ENCODE results near the gene MRPS9.

The MRPS9 gene

DNA sequence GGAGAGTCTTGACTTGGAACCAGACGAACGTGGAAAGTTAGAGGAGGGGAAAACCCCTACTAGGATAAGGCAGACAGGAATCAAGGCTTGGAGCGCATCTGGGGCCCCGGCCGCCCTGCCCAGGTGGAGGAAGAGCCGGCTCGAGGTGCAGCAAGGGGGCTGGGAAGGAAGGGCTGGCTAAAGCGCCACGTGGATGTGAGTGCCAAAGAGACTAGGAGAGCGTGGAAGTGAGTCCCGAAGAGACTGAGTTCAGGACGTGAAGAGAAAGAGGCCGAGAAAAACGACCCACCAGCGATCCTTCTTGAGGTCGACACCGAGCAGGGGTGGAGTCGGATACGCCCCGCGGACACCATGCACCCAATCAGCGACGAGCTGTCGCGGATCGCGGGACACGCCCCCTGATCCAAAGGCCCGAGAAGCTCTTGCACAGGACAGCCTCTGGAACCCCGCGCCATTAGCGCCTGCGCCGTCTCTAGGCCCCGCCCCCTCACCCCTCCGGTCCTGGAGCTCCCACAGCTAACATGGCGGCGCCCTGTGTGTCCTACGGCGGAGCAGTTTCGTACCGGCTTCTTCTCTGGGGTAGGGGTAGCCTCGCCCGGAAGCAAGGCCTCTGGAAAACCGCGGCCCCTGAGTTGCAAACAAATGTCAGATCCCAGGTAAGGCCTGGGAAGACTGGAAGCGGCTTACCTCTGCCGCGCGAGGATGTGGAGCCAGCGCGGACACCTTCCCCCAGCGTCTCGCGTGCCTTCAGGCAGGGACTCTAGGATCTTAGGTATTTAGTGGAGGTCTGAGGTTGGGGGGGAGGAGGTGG, at the start of gene MRPS9:
Gene MRPS9 (plus strand): TSS at position 498 of the 811 bp plus-strand sequence. CDS start 24 bp downstream, at position 522.
- Mint-ChIP-seq H3K4me3 (peak within 1 kb of the TSS; percentile 93), H3K9me3 (no peaks in the 10 kb centered on the region), H3K27ac (peak within 1 kb of the TSS; percentile 93), H3K4me1 (peaks cover 30% of the 10 kb centered on the region), H3K36me3 (no peaks in the 10 kb centered on the region)
- DNase-seq (ENCODE audit: low spot score in 2 of 2), result peak; percentile 87 to 97
- ATAC-seq, result peak; percentile 99

DNA sequence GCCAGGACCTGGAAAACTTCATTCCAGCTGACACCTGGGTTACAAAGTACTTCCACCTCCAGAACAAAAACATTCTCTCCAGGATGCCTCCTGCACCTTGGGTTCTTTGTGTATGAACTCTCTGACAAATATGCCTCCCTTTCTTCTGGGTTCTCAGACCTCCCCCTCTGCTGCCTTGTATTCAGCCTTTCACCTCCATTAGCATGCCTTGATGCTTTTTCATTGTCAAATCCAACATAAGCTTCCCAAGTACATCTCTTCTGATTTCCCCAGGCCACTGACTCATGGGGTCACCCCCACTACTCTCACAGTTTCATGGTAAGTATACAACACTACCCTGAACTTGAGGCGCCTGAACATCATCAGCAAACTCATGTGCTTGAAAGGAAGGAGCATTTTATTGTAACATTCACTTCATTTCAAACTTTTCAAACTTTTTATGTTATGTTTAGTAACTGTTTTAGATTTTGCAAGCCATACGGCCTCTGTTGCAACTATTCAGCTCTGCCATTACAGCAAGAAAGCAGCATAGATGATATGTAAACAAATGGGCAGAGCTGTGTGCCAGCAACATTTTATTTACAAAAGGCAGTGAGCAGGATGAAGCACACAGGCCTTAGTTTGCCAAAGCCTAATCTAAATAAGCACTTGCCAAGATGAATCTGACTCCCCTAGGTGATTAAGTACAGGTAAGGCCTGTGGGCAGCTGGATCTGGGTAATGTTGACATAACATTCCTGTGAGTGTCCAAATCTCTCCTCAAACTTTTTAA, 32.5 kb upstream of the MRPS9 start:
- Mint-ChIP-seq H3K9me3 (no peaks in the 10 kb centered on the region), H3K4me3 (no peak overlapping the region), H3K27ac (no peak overlapping the region), H3K36me3 (no peaks in the 10 kb centered on the region), H3K4me1 (no peaks in the 10 kb centered on the region)
- ATAC-seq (no peak), DNase-seq (ENCODE audit: low spot score in 2 of 2) (no peak)

DNA sequence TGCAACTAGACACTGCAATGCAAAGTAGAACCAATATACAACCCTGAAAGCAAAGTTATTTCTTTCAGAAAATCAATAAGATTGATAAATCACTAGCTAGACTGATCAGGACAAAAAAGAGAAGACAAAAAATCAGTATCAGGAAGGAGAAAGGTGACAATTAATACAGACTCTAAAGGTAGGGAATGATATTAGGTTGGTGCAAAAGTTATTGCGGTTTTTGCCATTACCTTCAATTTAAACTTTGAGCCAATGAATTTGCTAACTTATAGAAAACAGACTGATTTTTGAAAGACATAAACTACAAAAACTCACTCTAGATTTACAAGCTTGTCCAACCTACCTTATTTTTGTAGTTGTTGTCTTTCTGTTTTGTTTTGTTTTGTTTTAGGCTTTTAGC, 30.5 kb upstream of the MRPS9 start:
- no peaks in the 10 kb centered on the region for H3K9me3 Mint-ChIP-seq
- H3K4me3 Mint-ChIP-seq, result no peak overlapping the region
- DNase-seq (ENCODE audit: low spot score in 2 of 2) (no peak), ATAC-seq (no peak)
- no peak overlapping the region for H3K27ac Mint-ChIP-seq
- no peaks in the 10 kb centered on the region for H3K4me1 Mint-ChIP-seq
- no peaks in the 10 kb centered on the region for H3K36me3 Mint-ChIP-seq

DNA sequence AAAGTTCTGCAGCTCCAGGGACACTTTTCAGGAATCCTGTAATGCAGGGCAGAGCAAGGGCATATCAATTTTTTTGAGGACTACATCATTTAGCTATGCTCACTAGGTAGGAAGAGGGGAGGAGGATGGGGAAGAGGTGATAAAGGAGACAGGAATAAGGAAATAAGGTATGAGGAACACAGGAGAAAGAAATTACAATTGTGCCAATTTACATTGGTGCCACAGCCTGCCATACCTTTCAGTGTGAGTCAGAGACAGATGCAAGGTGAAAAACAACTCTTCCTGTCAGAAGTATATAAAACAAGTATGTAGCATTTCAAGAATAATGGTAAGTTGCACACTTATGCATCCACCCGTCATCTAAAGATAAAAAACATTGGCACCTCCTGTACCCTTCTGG, 5.4 kb upstream of the MRPS9 start:
- Mint-ChIP-seq H3K9me3 (no peaks in the 10 kb centered on the region), H3K4me3 (no peak overlapping the region), H3K27ac (no peak overlapping the region), H3K36me3 (no peaks in the 10 kb centered on the region), H3K4me1 (peaks cover 7% of the 10 kb centered on the region)
- DNase-seq (ENCODE audit: low spot score in 2 of 2), result no peak
- no peak for ATAC-seq

DNA sequence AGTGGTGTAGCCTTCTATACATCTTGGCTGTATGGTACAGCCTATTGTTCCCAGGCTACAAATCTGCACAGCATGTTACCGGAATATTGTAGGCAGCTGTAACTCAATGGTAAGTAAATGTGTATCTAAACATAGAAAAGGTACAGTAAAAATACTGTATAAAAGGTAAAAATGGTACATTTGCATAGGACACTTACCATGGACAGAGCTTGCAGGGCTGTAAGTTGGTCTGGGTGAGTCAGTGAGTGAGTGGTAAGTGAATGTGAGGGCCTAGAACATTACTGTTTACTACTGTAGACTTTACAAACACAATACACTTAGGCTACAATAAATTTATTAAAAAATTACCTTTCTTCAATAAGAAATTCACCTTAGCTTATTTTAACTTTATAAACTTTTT, 3.7 kb upstream of the MRPS9 start:
- H3K27ac Mint-ChIP-seq, result no peak overlapping the region
- H3K4me3 Mint-ChIP-seq, result no peak overlapping the region
- H3K9me3 Mint-ChIP-seq, result no peaks in the 10 kb centered on the region
- DNase-seq (ENCODE audit: low spot score in 2 of 2) (no peak), ATAC-seq (no peak)
- H3K4me1 Mint-ChIP-seq, result peaks cover 18% of the 10 kb centered on the region
- H3K36me3 Mint-ChIP-seq, result no peaks in the 10 kb centered on the region

DNA sequence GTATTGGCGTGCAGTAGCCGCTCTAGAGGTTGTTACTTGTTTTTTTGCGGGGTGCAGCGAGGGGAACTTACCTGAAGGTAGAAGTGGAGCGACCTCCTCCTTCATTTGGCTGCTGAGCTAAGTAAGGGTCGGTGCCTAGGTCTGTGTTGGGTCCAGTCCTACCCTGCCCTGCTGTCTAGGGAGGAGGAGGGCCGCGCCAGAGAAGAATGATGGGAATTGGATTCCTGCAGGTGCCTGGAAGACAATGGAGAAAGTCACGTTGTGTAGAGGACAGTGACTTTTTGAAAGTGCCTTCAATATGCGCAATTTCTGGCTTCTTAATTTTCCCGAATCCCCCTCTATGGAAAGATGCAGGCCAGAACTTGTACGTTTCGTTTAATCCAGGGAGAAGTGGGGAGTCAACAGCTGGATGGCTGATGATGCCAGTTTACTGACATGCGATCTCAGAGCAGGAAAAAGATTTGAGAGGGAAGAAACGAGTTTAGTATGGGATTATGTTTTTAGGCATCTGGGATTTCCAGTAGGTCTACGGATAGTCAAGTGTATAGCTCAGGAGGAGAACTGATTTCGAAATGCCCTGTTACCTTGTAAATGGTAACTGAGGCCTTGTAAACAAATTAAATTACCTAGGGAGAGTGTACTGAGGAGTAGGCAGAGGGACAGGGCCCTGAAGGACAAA, 653 bp downstream of the MRPS9 start:
- Mint-ChIP-seq H3K27ac (peak overlapping the region; percentile 93), H3K4me3 (peak overlapping the region; percentile 93), H3K36me3 (no peaks in the 10 kb centered on the region), H3K4me1 (peaks cover 30% of the 10 kb centered on the region), H3K9me3 (no peaks in the 10 kb centered on the region)
- peak; percentile 5 for ATAC-seq
- peak in 1 of 2 donors; percentile 2 for DNase-seq (ENCODE audit: low spot score in 2 of 2)

DNA sequence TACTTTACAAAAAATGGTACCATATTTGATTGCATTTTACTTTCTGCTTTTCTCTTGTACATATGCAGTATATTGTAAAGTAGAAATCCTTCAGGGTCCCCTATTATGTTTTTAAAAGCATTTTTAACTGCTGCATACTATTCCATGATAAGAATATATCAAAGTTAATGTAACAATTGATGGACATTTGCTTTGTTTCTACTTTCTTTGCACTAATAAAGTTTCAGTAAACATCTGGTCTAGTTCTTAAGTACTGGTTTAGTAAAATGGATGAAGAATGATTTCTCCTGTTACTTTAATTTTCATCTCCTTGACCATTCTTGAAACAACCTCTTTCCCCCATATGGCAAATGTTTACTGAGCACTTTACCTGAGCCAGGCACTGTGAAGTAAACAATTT, 1.7 kb downstream of the MRPS9 start:
- peaks cover 30% of the 10 kb centered on the region for H3K4me1 Mint-ChIP-seq
- DNase-seq (ENCODE audit: low spot score in 2 of 2), result no peak
- no peak overlapping the region for H3K27ac Mint-ChIP-seq
- ATAC-seq, result no peak
- no peaks in the 10 kb centered on the region for H3K9me3 Mint-ChIP-seq
- peak overlapping the region; percentile 93 for H3K4me3 Mint-ChIP-seq
- H3K36me3 Mint-ChIP-seq, result no peaks in the 10 kb centered on the region

DNA sequence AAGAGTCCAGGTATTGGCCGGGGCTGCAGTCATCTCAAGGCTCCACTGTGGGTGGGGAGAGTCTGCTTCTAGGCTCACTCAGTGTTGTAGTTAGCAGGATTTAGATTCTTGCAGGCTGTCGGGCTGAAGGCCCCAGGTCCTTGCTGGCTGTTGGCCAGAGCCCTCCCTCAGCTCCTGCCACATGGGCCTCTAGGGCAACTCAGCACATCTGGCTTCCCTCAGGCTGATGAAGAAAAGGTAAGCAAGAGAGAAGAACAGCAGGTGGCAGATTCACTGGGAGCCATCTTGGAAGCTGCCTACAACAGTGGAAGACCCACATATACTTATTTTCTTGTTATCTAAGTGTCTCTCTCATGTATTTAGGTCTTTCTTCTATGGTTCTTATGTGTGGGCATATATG, 4.3 kb downstream of the MRPS9 start:
- H3K9me3 Mint-ChIP-seq, result no peaks in the 10 kb centered on the region
- DNase-seq (ENCODE audit: low spot score in 2 of 2), result no peak
- ATAC-seq, result no peak
- H3K4me3 Mint-ChIP-seq, result no peak overlapping the region
- peaks cover 27% of the 10 kb centered on the region for H3K4me1 Mint-ChIP-seq
- no peak overlapping the region for H3K27ac Mint-ChIP-seq
- H3K36me3 Mint-ChIP-seq, result peaks cover 6% of the 10 kb centered on the region

DNA sequence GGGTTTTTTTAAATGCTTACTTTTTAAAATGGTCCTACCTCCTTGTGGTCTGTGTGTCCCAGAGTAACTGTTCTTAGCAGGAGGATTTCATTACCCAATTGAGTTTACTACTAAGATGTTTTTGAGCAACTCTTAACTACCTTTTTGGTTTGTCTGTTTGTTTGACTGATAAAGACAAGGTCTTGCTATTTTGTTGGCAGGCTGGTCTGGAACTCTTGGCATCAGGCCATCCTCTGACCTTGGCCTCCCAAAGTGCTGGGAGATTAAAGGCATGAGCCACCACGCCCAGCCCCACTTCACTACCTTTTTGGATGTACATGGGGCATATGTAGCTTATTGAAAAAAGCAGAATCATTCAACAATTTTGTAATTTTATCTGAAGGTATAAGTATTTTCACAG, 14.9 kb downstream of the MRPS9 start:
- no peak overlapping the region for H3K27ac Mint-ChIP-seq
- no peak overlapping the region for H3K4me3 Mint-ChIP-seq
- H3K36me3 Mint-ChIP-seq, result peaks cover 31% of the 10 kb centered on the region
- H3K4me1 Mint-ChIP-seq, result peaks cover 29% of the 10 kb centered on the region
- DNase-seq (ENCODE audit: low spot score in 2 of 2) (no peak), ATAC-seq (no peak)
- H3K9me3 Mint-ChIP-seq, result no peaks in the 10 kb centered on the region

DNA sequence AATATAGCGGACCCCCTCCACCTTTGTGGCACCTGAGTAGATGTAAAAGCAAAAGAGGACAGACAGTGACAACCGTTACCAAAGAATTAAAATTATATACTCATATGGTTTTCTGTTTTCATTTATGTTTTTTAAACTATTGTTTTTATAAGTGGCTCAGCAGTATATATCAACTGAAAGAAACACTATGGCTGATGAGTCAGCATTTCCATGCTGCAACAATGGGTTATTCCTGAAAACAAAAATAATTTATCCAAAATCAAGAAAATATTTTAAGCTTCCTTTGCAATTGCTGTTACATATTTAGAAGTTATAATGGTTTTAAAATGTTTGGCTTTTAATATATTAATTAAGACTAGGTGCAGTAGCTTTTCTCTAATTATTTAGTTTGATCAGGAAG, 17.7 kb downstream of the MRPS9 start:
- peaks cover 32% of the 10 kb centered on the region for H3K4me1 Mint-ChIP-seq
- peaks cover 26% of the 10 kb centered on the region for H3K36me3 Mint-ChIP-seq
- no peaks in the 10 kb centered on the region for H3K9me3 Mint-ChIP-seq
- DNase-seq (ENCODE audit: low spot score in 2 of 2) (no peak), ATAC-seq (no peak)
- no peak overlapping the region for H3K27ac Mint-ChIP-seq
- no peak overlapping the region for H3K4me3 Mint-ChIP-seq

DNA sequence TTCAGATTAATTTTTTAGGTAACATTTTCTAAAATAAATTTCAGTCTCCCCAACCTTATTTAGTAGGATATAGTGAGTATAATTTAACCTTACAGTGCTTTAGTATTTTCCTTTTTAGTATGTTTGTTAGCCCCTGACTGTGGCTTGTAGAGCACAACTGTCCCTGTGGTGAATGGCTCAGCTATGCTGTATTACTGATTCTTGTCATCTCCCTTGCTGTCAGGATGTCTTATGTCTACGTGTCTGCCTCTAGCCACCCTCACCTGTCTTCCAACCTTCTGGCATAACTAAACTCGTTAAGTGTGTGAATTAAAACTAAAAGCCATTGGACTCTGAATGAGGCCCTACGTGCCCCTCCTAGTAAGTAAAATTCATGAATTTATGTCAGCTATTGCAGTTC, 18.4 kb downstream of the MRPS9 start:
- H3K4me3 Mint-ChIP-seq, result no peak overlapping the region

DNA sequence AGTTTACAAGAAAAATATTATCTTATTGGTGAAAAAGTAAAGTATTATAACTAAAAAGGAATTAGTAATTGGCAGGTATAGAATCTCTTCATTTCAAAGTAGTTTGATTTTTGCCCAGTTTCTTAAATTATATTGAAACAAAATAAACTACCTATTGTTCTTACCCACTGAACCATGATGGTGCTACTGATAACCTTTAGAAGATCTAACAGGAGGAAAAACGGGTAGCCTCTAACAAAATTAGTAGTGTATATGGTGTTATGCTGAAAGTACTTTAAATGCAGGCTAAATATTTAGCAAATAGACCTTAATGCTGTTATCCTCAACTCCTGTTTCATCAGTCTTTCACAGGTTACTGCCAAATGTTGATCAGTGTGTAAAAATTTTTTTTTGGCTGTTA, 19.1 kb downstream of the MRPS9 start:
- Mint-ChIP-seq H3K27ac (no peak overlapping the region), H3K9me3 (no peaks in the 10 kb centered on the region), H3K4me3 (no peak overlapping the region), H3K36me3 (peaks cover 17% of the 10 kb centered on the region), H3K4me1 (peaks cover 30% of the 10 kb centered on the region)
- ATAC-seq, result no peak
- no peak for DNase-seq (ENCODE audit: low spot score in 2 of 2)

More for the DNA sequence above, 18.4 kb downstream of the MRPS9 start:
- Mint-ChIP-seq H3K9me3 (no peaks in the 10 kb centered on the region), H3K36me3 (peaks cover 20% of the 10 kb centered on the region), H3K4me1 (peaks cover 28% of the 10 kb centered on the region), H3K27ac (no peak overlapping the region)
- DNase-seq (ENCODE audit: low spot score in 2 of 2) (no peak), ATAC-seq (no peak)

DNA sequence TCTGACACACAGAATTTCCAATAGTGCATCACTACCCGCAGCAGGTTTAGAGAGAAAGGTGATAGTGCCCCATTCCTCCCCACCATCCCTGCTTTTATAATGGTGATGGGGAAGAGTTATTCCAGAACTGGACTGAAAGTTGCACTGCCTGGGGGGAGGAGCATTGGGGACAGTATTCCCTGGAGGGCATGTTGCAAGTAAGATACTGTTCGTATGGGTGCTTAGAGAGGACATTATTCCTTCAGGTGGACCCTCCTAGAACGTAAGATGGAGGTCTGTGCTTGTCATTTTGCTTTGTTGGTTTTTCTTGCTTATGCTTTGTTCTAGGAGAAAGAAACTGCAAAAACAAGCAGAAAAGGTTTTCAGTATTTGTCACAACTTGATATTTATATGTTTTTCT, 23.7 kb downstream of the MRPS9 start:
- H3K9me3 Mint-ChIP-seq, result no peaks in the 10 kb centered on the region
- H3K36me3 Mint-ChIP-seq, result peaks cover 6% of the 10 kb centered on the region
- DNase-seq (ENCODE audit: low spot score in 2 of 2), result no peak

DNA sequence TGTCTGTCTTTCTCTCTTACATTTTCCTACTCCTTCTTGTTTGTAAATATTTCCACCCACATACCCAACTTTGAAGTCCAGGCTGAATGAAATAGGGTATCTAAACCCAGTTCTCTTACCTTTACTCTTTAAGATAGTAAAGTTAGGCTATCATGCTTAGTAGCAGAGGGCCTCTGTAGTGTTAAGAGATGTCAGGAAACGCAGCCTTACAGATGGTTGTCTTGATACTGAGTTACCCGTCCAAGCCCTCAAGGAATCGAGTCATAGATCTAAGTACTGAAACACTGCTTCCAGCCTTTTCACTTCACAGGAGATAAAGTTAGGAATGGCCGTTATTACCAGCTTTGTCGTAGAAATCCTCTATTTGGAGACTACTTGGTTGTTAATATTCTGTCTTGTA, 24.3 kb downstream of the MRPS9 start:
- H3K36me3 Mint-ChIP-seq, result peaks cover 6% of the 10 kb centered on the region
- no peaks in the 10 kb centered on the region for H3K9me3 Mint-ChIP-seq
- no peak overlapping the region for H3K4me3 Mint-ChIP-seq
- DNase-seq (ENCODE audit: low spot score in 2 of 2) (no peak), ATAC-seq (no peak)
- peaks cover 30% of the 10 kb centered on the region for H3K4me1 Mint-ChIP-seq
- H3K27ac Mint-ChIP-seq, result no peak overlapping the region

More for the DNA sequence above, 23.7 kb downstream of the MRPS9 start:
- ATAC-seq, result no peak
- Mint-ChIP-seq H3K4me3 (no peak overlapping the region), H3K27ac (no peak overlapping the region), H3K4me1 (peaks cover 30% of the 10 kb centered on the region)

DNA sequence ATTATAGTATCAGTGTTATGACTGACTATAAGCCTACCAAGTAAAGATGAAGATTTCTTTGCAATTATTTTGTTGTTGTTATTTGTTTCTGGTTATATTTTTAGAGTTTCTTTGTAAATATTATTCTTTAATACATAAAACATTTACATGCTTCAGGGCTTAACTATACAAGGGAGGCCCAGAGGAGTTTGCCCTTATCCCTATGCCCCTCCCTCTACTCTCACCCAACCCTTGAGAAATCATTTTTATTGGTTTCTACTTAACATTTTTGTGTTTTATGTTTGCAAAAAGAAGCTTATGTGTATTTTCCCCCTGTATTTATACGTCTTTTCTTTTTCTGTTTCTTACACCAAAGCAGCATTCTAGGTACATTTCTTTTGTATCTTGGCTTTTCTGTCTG, 30.5 kb downstream of the MRPS9 start:
- Mint-ChIP-seq H3K4me1 (peaks cover 44% of the 10 kb centered on the region), H3K4me3 (no peak overlapping the region), H3K27ac (no peak overlapping the region), H3K9me3 (no peaks in the 10 kb centered on the region), H3K36me3 (peaks cover 27% of the 10 kb centered on the region)
- ATAC-seq (no peak), DNase-seq (ENCODE audit: low spot score in 2 of 2) (no peak)
